ENCODE measurements around the gene MSN.
A peak's percentile ranks its signal among the peaks of the same experiment; 100 is the strongest.

MSN gene

DNA sequence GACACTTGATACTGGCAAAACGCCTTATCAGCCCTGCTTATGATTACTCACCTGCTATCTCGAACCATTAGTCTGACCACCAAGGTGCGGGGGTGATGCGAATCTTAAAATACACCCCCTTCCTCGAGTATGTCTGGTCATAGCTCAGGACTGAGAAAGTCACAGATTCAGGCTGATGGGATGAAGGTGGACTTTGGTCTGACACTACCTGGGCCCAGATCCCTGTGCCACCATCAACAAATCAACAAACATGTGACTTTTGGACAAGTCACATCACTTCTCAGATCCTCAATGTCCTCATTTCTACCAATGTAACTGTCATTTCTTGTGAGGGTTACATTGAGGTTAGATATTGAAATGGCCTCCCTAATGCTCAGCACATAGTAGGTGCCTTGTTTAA, 9.8 kb upstream of the MSN start:
- no peak for DNase-seq (ENCODE audit: extremely low read depth, low read depth)
- TF ChIP-seq, protein P1, sequence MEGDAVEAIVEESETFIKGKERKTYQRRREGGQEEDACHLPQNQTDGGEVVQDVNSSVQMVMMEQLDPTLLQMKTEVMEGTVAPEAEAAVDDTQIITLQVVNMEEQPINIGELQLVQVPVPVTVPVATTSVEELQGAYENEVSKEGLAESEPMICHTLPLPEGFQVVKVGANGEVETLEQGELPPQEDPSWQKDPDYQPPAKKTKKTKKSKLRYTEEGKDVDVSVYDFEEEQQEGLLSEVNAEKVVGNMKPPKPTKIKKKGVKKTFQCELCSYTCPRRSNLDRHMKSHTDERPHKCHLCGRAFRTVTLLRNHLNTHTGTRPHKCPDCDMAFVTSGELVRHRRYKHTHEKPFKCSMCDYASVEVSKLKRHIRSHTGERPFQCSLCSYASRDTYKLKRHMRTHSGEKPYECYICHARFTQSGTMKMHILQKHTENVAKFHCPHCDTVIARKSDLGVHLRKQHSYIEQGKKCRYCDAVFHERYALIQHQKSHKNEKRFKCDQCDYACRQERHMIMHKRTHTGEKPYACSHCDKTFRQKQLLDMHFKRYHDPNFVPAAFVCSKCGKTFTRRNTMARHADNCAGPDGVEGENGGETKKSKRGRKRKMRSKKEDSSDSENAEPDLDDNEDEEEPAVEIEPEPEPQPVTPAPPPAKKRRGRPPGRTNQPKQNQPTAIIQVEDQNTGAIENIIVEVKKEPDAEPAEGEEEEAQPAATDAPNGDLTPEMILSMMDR (IDR thresholded peaks at IDR 0.05; ENCODE audit: low read depth, low read length, missing control alignments), result no peak
- H3K4me3 ChIP-seq (replicated peaks; ENCODE audit: low read depth, low read length), result no peak overlapping the region

DNA sequence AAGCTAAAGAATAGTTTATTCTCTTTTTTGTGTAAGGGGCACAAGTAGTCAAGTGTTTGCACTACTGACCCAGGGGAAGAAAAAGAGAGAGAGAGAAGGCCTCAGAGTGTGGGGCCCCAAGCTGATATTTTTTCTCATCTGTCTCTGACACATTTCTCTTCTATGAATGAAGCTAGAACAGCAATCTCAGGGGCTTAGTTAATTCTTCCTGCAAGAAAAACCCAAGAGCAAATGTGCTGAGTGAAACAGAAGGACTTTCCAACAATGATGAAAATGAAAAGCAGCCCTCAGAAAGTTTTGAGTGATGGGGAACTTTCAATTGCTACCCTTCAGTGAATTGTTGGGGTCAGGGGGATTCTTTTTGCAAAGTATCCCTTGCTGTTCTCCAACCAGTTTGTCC, 9.2 kb upstream of the MSN start:
- no peak overlapping the region for H3K4me3 ChIP-seq (replicated peaks; ENCODE audit: low read depth, low read length)
- no peak for DNase-seq (ENCODE audit: extremely low read depth, low read depth)
- TF ChIP-seq, protein P1 (IDR thresholded peaks at IDR 0.05; ENCODE audit: low read depth, low read length, missing control alignments), result no peak

GRCh38 chrX:65667157-65667502, 324 bp upstream of the MSN start:
- H3K4me3 ChIP-seq (replicated peaks; ENCODE audit: low read depth, low read length), result no peak overlapping the region
- no peak for DNase-seq (ENCODE audit: extremely low read depth, low read depth)
- TF ChIP-seq, protein P1 (IDR thresholded peaks at IDR 0.05; ENCODE audit: low read depth, low read length, missing control alignments), result no peak

GRCh38 chrX:65668377-65669310, 1.2 kb downstream of the MSN start:
- H3K4me3 ChIP-seq (replicated peaks; ENCODE audit: low read depth, low read length), result peak overlapping the region; percentile 74
- no peak for DNase-seq (ENCODE audit: extremely low read depth, low read depth)
- TF ChIP-seq, protein P1 (IDR thresholded peaks at IDR 0.05; ENCODE audit: low read depth, low read length, missing control alignments), result no peak

DNA sequence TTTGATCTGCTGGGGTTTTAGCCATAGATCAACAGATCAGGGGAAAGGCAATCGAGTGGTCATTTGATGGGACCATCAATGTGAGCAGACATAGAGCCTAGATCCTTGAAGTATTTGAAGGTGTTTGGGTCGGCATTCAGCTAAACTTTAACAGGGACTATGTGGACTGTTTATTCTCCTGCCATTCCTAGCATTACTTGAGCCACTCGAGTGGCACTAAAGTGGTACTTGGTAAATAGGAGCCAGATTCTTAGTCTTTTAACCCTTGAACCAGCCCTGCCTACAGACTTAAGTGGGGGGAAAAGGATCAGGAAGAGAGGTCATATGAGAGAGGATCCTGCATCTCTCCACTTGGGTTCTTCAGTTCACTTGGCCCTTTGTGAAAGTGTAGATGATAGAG, 3.8 kb downstream of the MSN start:
- H3K4me3 ChIP-seq (replicated peaks; ENCODE audit: low read depth, low read length), result peak overlapping the region; percentile 15; the same call in 1 of the 2 replicates
- TF ChIP-seq, protein P1 (IDR thresholded peaks at IDR 0.05; ENCODE audit: low read depth, low read length, missing control alignments), result no peak

GRCh38 chrX:65671966-65672365, 4.5 kb downstream of the MSN start:
- TF ChIP-seq, protein P1 (IDR thresholded peaks at IDR 0.05; ENCODE audit: low read depth, low read length, missing control alignments), result no peak
- no peak for DNase-seq (ENCODE audit: extremely low read depth, low read depth)
- H3K4me3 ChIP-seq (replicated peaks; ENCODE audit: low read depth, low read length), result peak overlapping the region; percentile 15; the same call in 1 of the 2 replicates

More for the DNA sequence above, 3.8 kb downstream of the MSN start:
- no peak for DNase-seq (ENCODE audit: extremely low read depth, low read depth)

Data from HFF-Myc (cell line).